SU-DHL-6 (cell line): Measurements from ENCODE around the gene OSTN.
"Not testable (repeated sequence)": the region's sequence is repeated elsewhere in the genome, so short reads cannot be mapped to it uniquely, and the experiment has no call there.

Experiments used
- H2AFZ ChIP-seq: fragments of 200-600 bp; sonication (generic); 2 replicates; pipeline ENCODE4 v1.6.1; 2014; ENCODE audit warnings: low read depth, mild to moderate bottlenecking, moderate library complexity, mixed read lengths, antibody characterized with exemption, low read length; ENCODE audit not compliant: severe bottlenecking
- H3F3A ChIP-seq: fragments of 200-600 bp; shearing (Covaris generic); 2 replicates; pipeline ENCODE4 v1.6.0; 2016; ENCODE audit warnings: antibody characterized with exemption, mild to moderate bottlenecking; ENCODE audit not compliant: insufficient read depth
- H3K27ac ChIP-seq: fragments of 200-600 bp; sonication (generic); 2 replicates; pipeline ENCODE4 v1.5.1; 2016; ENCODE audit warnings: low read depth, mild to moderate bottlenecking, low read length, moderate library complexity, mixed read lengths
- H3K27me3 ChIP-seq: fragments of 200-600 bp; sonication (generic), shearing (Covaris generic); 2 replicates; pipeline ENCODE4 v1.6.0; 2014; ENCODE audit warnings: mild to moderate bottlenecking, low read length
- H3K36me3 ChIP-seq: fragments of 200-600 bp; sonication (generic); 2 replicates; pipeline ENCODE4 v1.6.1; 2014; ENCODE audit warnings: mild to moderate bottlenecking, low read length, mixed read lengths
- H3K4me2 ChIP-seq: fragments of 300-600, 200-600 bp; shearing (Covaris generic), sonication (generic); 2 replicates; pipeline ENCODE4 v1.6.0; 2014; ENCODE audit warnings: low read length, low read depth, mild to moderate bottlenecking; ENCODE audit not compliant: poor library complexity, severe bottlenecking
- H3K4me3 ChIP-seq: fragments of 200-600 bp; sonication (generic); 2 replicates; pipeline ENCODE4 v1.5.1; 2014; ENCODE audit warnings: antibody characterized with exemption, low read length, mild to moderate bottlenecking, mixed read lengths; ENCODE audit not compliant: insufficient read depth, poor library complexity, severe bottlenecking
- H3K79me2 ChIP-seq: fragments of 200-600 bp; sonication (generic); 2 replicates; pipeline ENCODE4 v1.6.1; 2014; ENCODE audit warnings: mild to moderate bottlenecking, low read length, moderate library complexity; ENCODE audit not compliant: insufficient read depth
- H3K9ac ChIP-seq: fragments of 200-600 bp; sonication (generic); 2 replicates; pipeline ENCODE4 v1.7.0; 2014; ENCODE audit warnings: mild to moderate bottlenecking, low read length
- H3K9me2 ChIP-seq: fragments of 200-600 bp; sonication (generic); replicated peaks from 2 replicates; pipeline ENCODE4 v1.6.1; 2014; ENCODE audit warnings: low read length; ENCODE audit not compliant: insufficient read depth
- H3K9me3 ChIP-seq: fragments of 200-600 bp; sonication (generic); 2 replicates; pipeline ENCODE4 v1.6.1; 2014; ENCODE audit warnings: low read length, mixed read lengths; ENCODE audit not compliant: insufficient read depth
- H4K20me1 ChIP-seq: fragments of 200-600 bp; sonication (generic); 2 replicates; pipeline ENCODE4 v1.6.1; 2014; ENCODE audit warnings: low read depth, mild to moderate bottlenecking, antibody characterized with exemption, low read length, moderate library complexity, mixed read lengths
- CTCF ChIP-seq: fragments of 200-600 bp; sonication (generic); IDR thresholded peaks from one replicate; pipeline ENCODE4 v1.5.1; 2017; ENCODE audit warnings: antibody characterized with exemption, mild to moderate bottlenecking, low read length, moderate library complexity; ENCODE audit not compliant: insufficient read depth, poor library complexity, severe bottlenecking
- EZH2phosphoT487 ChIP-seq: fragments of 200-600 bp; sonication (generic), shearing (Covaris generic); conservative IDR thresholded peaks from 2 replicates; pipeline ENCODE4 v1.6.1; 2018; ENCODE audit warnings: mild to moderate bottlenecking, antibody characterized with exemption, low read length, moderate library complexity, mixed read lengths

Gene OSTN

GRCh38 chr3:191175102-191175501 is 23.9 kb upstream of the OSTN start:
- H3K27me3 ChIP-seq: no peaks in the 10 kb centered on the region
- H3K79me2 ChIP-seq: no peaks in the 10 kb centered on the region
- no peak overlapping the region for H3K9ac ChIP-seq
- no peaks in the 10 kb centered on the region for H3K9me2 ChIP-seq
- no peaks in the 10 kb centered on the region for H3K9me3 ChIP-seq
- no peaks in the 10 kb centered on the region for H3K36me3 ChIP-seq
- H4K20me1 ChIP-seq: no peaks in the 10 kb centered on the region
- H3F3A ChIP-seq: no peaks in the 10 kb centered on the region
- TF ChIP-seq CTCF (no peak), EZH2phosphoT487 (no peak)
- no peak overlapping the region for H2AFZ ChIP-seq
- H3K4me3 ChIP-seq: no peak overlapping the region
- no peak overlapping the region for H3K27ac ChIP-seq
- no peak overlapping the region for H3K4me2 ChIP-seq

- Histone ChIP-seq H2AFZ (no peak overlapping the region), H4K20me1 (no peaks in the 10 kb centered on the region), H3K79me2 (no peaks in the 10 kb centered on the region), H3K9ac (no peak overlapping the region), H3K36me3 (no peaks in the 10 kb centered on the region), H3F3A (no peaks in the 10 kb centered on the region), H3K9me2 (no peaks in the 10 kb centered on the region), H3K4me2 (no peak overlapping the region), H3K27ac (no peak overlapping the region), H3K4me3 (no peak overlapping the region), H3K9me3 (no peaks in the 10 kb centered on the region), H3K27me3 (no peaks in the 10 kb centered on the region)
- TF ChIP-seq CTCF (no peak), EZH2phosphoT487 (no peak)
These were observed 22.8 kb upstream of the OSTN start for GRCh38 chr3:191176038-191176785.

- H3K9me2 ChIP-seq, H3F3A ChIP-seq, H3K27me3 ChIP-seq, H3K36me3 ChIP-seq, H2AFZ ChIP-seq, H3K79me2 ChIP-seq, H3K9me3 ChIP-seq, H3K4me2 ChIP-seq, H3K4me3 ChIP-seq, H3K27ac ChIP-seq, H4K20me1 ChIP-seq, H3K9ac ChIP-seq: not testable (repeated sequence)
These were observed 13.7 kb upstream of the OSTN start for GRCh38 chr3:191185382-191185781.

DNA sequence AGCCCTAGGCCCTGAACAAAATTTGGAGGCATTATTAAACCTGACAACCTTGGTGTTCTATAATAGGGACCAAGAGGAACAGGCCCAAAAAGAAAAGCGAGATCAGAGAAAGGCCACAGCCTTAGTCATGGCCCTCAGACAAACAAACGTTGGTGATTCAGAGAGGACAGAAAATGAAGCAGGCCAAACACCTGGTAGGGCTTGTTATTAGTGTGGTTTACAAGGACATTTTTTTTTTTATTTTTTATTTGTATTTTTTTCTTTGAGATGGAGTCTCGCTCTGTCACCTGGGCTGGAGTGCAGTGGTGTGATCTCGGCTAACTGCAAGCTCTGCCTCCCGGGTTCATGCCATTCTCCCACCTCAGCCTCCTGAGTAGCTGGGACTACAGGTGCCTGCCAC is 10.8 kb upstream of the OSTN start:
- H3K9me3 ChIP-seq, H3K4me3 ChIP-seq, H3F3A ChIP-seq, H3K36me3 ChIP-seq, H3K27me3 ChIP-seq, H4K20me1 ChIP-seq, H3K9me2 ChIP-seq, H3K27ac ChIP-seq, H2AFZ ChIP-seq, H3K9ac ChIP-seq, H3K79me2 ChIP-seq, H3K4me2 ChIP-seq: not testable (repeated sequence)

- not testable (repeated sequence) for H3K9me2 ChIP-seq, H3F3A ChIP-seq, H2AFZ ChIP-seq, H3K27me3 ChIP-seq, H3K36me3 ChIP-seq, H4K20me1 ChIP-seq, H3K79me2 ChIP-seq, H3K9ac ChIP-seq, H3K9me3 ChIP-seq, H3K4me3 ChIP-seq, H3K27ac ChIP-seq, H3K4me2 ChIP-seq
These were observed 6.8 kb upstream of the OSTN start for GRCh38 chr3:191192270-191192669.
